Measurements from ENCODE around the gene OR51S1. TPM values are rescaled to one million over a fixed set of nuclear protein-coding genes. Genes with fewer than 3 reads are reported as not detected.

Gene OR51S1, protein sequence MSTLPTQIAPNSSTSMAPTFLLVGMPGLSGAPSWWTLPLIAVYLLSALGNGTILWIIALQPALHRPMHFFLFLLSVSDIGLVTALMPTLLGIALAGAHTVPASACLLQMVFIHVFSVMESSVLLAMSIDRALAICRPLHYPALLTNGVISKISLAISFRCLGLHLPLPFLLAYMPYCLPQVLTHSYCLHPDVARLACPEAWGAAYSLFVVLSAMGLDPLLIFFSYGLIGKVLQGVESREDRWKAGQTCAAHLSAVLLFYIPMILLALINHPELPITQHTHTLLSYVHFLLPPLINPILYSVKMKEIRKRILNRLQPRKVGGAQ
- total RNA-seq (not detected), polyA plus RNA-seq (ENCODE audit: insufficient read length in 6 of 6) (not detected)
- long read RNA-seq, donor 1, result 0 reads
- long read RNA-seq, donor 2, result 0 reads
- long read RNA-seq, donor 3, result 0 reads
- long read RNA-seq, donor 4, result 0 reads
- long read RNA-seq, donor 5, result 0 reads
- long read RNA-seq, donor 6, result 0 reads
- long read RNA-seq, donor 7, result 0 reads
- long read RNA-seq, donor 8, result 0 reads
- long read RNA-seq, donor 9, result 0 reads
- long read RNA-seq, donor 10, result 0 reads
- long read RNA-seq, donor 11, result 0 reads
- long read RNA-seq, donor 12, result 0 reads

GRCh38 chr11:4848908-4849532 is at the start of gene OR51S1:
Gene OR51S1, minus strand, starts transcription at chr11:4849208. Its CDS starts 0 bp downstream, at chr11:4849208.
- Histone ChIP-seq H3K4me3 (no peak within 1 kb of the TSS), H3K27me3 (no peaks in the 10 kb centered on the region), H3K27ac (no peak within 1 kb of the TSS), H3K36me3 (no peaks in the 10 kb centered on the region), H3K4me1 (no peaks in the 10 kb centered on the region), H3K9me3 (no peaks in the 10 kb centered on the region)
- ATAC-seq (no peak), DNase-seq (peak in 1 of 4 donors; percentile 57)
- intact Hi-C loops (cut with DNase I), result no loop called here
- TF ChIP-seq, protein P1, sequence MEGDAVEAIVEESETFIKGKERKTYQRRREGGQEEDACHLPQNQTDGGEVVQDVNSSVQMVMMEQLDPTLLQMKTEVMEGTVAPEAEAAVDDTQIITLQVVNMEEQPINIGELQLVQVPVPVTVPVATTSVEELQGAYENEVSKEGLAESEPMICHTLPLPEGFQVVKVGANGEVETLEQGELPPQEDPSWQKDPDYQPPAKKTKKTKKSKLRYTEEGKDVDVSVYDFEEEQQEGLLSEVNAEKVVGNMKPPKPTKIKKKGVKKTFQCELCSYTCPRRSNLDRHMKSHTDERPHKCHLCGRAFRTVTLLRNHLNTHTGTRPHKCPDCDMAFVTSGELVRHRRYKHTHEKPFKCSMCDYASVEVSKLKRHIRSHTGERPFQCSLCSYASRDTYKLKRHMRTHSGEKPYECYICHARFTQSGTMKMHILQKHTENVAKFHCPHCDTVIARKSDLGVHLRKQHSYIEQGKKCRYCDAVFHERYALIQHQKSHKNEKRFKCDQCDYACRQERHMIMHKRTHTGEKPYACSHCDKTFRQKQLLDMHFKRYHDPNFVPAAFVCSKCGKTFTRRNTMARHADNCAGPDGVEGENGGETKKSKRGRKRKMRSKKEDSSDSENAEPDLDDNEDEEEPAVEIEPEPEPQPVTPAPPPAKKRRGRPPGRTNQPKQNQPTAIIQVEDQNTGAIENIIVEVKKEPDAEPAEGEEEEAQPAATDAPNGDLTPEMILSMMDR (IDR thresholded peaks at IDR 0.05), result no peak

DNA sequence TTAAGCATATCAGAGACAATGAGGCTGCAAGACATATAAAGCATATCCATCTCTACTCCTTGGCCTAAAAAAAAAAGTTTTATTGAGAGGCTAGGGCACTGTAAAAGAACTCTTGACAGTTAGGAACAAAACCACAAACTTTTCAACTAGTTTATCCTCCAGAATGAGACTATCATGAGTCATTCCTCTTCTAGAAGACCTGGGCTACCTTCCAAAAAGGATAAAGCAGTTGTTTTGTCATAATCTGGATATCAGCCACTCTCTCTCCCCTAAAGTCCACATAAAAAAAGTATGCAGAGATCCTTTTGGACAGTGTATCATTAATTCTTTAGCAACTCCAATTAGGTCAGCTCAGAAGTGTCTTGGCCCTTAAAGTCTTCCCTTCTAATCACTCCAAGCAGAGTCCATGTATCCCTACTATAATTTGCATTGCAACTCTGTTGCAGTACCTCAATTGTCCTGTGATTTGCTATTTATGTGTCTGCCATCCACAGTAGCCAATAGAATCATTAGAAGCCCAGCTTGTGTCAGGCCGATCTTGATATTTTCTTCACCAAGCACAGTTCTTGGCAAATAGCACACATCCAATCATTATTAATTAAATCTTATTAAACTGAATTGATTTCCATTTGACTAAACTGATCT is 43.1 kb upstream of the OR51S1 start:
- intact Hi-C loops (cut with DNase I), result no loop called here
- DNase-seq (no peak), ATAC-seq (peak; percentile 75)
- Histone ChIP-seq H3K4me3 (no peak overlapping the region), H3K4me1 (no peaks in the 10 kb centered on the region), H3K27me3 (no peaks in the 10 kb centered on the region), H3K36me3 (no peaks in the 10 kb centered on the region), H3K9me3 (no peaks in the 10 kb centered on the region), H3K27ac (no peak overlapping the region)
- TF ChIP-seq, protein P1 (IDR thresholded peaks at IDR 0.05), result peak in 1 of 2 donors; percentile 27

- no peak overlapping the region for H3K27ac ChIP-seq
- TF ChIP-seq, protein P1 (IDR thresholded peaks at IDR 0.05), result no peak
These were observed 41.3 kb upstream of the OR51S1 start for GRCh38 chr11:4890279-4890678.

GRCh38 chr11:4887591-4887990 is 38.6 kb upstream of the OR51S1 start:
- no peak overlapping the region for H3K4me3 ChIP-seq
- no peaks in the 10 kb centered on the region for H3K4me1 ChIP-seq
- no peak overlapping the region for H3K27ac ChIP-seq
- no peaks in the 10 kb centered on the region for H3K36me3 ChIP-seq
- TF ChIP-seq, protein P1 (IDR thresholded peaks at IDR 0.05), result no peak
- no peaks in the 10 kb centered on the region for H3K27me3 ChIP-seq
- intact Hi-C loops (cut with DNase I), result no loop called here
- no peak for ATAC-seq
- H3K9me3 ChIP-seq, result no peaks in the 10 kb centered on the region
- DNase-seq, result no peak

More at GRCh38 chr11:4890279-4890678, 41.3 kb upstream of the OR51S1 start:
- H3K36me3 ChIP-seq, result no peaks in the 10 kb centered on the region
- H3K4me3 ChIP-seq, result no peak overlapping the region
- no peaks in the 10 kb centered on the region for H3K27me3 ChIP-seq
- no peaks in the 10 kb centered on the region for H3K4me1 ChIP-seq
- H3K9me3 ChIP-seq, result no peaks in the 10 kb centered on the region
- intact Hi-C loops (cut with DNase I), result no loop called here
- DNase-seq (no peak), ATAC-seq (no peak)
